Smooth muscle cell (in vitro differentiated cells): ENCODE measurements around the gene ZSCAN10. TPM values are rescaled to one million over a fixed set of nuclear protein-coding genes. Genes with fewer than 3 reads are reported as not detected.

ENCODE experiments used
- DNase-seq: peaks from one replicate; lab custom pipeline; 2025; ENCODE audit not compliant: unreplicated experiment; lab: John Stamatoyannopoulos, UW
- H2AFZ ChIP-seq: fragments of 200-600 bp; sonication (generic); 2 replicates; pipeline ENCODE4 v1.6.0; 2016; ENCODE audit warnings: antibody characterized with exemption, low read depth, mild to moderate bottlenecking
- H3F3A ChIP-seq: fragments of 200-600 bp; sonication (generic); 2 replicates; pipeline ENCODE4 v1.6.0; 2017; ENCODE audit warnings: antibody characterized with exemption, low read depth
- H3K27ac ChIP-seq: fragments of 200-600 bp; sonication (generic); 2 replicates; pipeline ENCODE4 v1.5.1; 2016; ENCODE audit warnings: low read depth, mild to moderate bottlenecking
- H3K27me3 ChIP-seq: fragments of 200-600 bp; sonication (generic); 2 replicates; pipeline ENCODE4 v1.6.1; 2016; ENCODE audit warnings: low read depth, mild to moderate bottlenecking
- H3K36me3 ChIP-seq: fragments of 200-600 bp; sonication (generic); 2 replicates; pipeline ENCODE4 v1.5.1; 2016; ENCODE audit warnings: low read depth
- H3K4me1 ChIP-seq: fragments of 200-600 bp; sonication (generic); 2 replicates; pipeline ENCODE4 v1.5.1; 2016; ENCODE audit warnings: low read depth
- H3K4me2 ChIP-seq: fragments of 200-600 bp; sonication (generic); 2 replicates; pipeline ENCODE4 v1.6.0; 2016; ENCODE audit warnings: mild to moderate bottlenecking
- H3K4me3 ChIP-seq: fragments of 200-600 bp; sonication (generic); 2 replicates; pipeline ENCODE4 v1.5.1; 2016; ENCODE audit warnings: mild to moderate bottlenecking
- H3K79me2 ChIP-seq: fragments of 200-600 bp; sonication (generic); 2 replicates; pipeline ENCODE4 v1.6.0; 2016; ENCODE audit warnings: low read depth, mild to moderate bottlenecking
- H3K9ac ChIP-seq: fragments of 200-600 bp; sonication (generic); 2 replicates; pipeline ENCODE4 v1.6.0; 2016; ENCODE audit warnings: low read depth
- H3K9me3 ChIP-seq: fragments of 200-600 bp; sonication (generic); replicated peaks from 2 replicates; pipeline ENCODE4 v1.5.1; 2016; ENCODE audit warnings: low read depth
- H4K20me1 ChIP-seq: fragments of 200-600 bp; sonication (generic); 2 replicates; pipeline ENCODE4 v1.6.0; 2016; ENCODE audit warnings: low read depth
- CTCF ChIP-seq: fragments of 200-600 bp; sonication (generic); IDR thresholded peaks from 2 replicates; pipeline ENCODE4 v1.5.1; 2017; ENCODE audit warnings: borderline replicate concordance, mild to moderate bottlenecking, antibody characterized with exemption; ENCODE audit not compliant: insufficient read depth, poor library complexity, severe bottlenecking
- WGBS: methylation state at CpG from one replicate; pipeline ENCODE4 v1.1.7; 2016; ENCODE audit warnings: low lambda C conversion rate; 5-methylcytosine and 5-hydroxymethylcytosine counted together
- polyA plus RNA-seq: library from polyadenylated mRNA; unstranded; fragments of >200 nt; fragmentation: Nextera tagmentation; extraction: Ambion mirVana; gene quantifications from 2 replicates; pipeline ENCODE4 v1.2.1, GENCODE V29; 2016
- total RNA-seq: library from RNA; depleted of rRNA; stranded (reverse); fragments of >200 nt; gene quantifications from 2 replicates; pipeline ENCODE4 v1.2.3, GENCODE V29; 2014

Gene ZSCAN10
- total and polyA plus RNA-seq, 2 experiments from 2014 or later: not detected

- DNase-seq: no peak
These were observed 33.2 kb downstream of the ZSCAN10 start for GRCh38 chr16:3065742-3066439.

GRCh38 chr16:3065069-3065741 is 33.9 kb downstream of the ZSCAN10 start, which contains the start of gene IL32:
Gene IL32, plus strand, starts transcription at chr16:3065640. Its CDS starts 172 bp downstream, at chr16:3065812.
- Histone ChIP-seq H3K9me3 (no peaks in the 10 kb centered on the region), H3K79me2 (no peaks in the 10 kb centered on the region), H3K4me3 (no peak within 1 kb of the TSS), H3K27ac (no peak within 1 kb of the TSS), H3K9ac (peak within 1 kb of the TSS; percentile 67), H3K36me3 (no peaks in the 10 kb centered on the region), H3K4me2 (no peak within 1 kb of the TSS), H2AFZ (no peak within 1 kb of the TSS), H4K20me1 (no peaks in the 10 kb centered on the region), H3F3A (peaks cover 8% of the 10 kb centered on the region), H3K27me3 (no peaks in the 10 kb centered on the region), H3K4me1 (no peaks in the 10 kb centered on the region)
- 83% methylated on average over 13 of the region's 13 CpGs for WGBS
- DNase-seq: no peak
- TF ChIP-seq CTCF: no peak

More at GRCh38 chr16:3065742-3066439, 33.2 kb downstream of the ZSCAN10 start:
- H4K20me1 ChIP-seq: no peaks in the 10 kb centered on the region
- 91% methylated on average over 26 of the region's 26 CpGs for WGBS
- no peaks in the 10 kb centered on the region for H3K27me3 ChIP-seq
- H3K4me3 ChIP-seq: no peak overlapping the region
- H3K79me2 ChIP-seq: no peaks in the 10 kb centered on the region
- H2AFZ ChIP-seq: no peak overlapping the region
- TF ChIP-seq CTCF: no peak
- H3K4me1 ChIP-seq: no peaks in the 10 kb centered on the region
- H3K4me2 ChIP-seq: no peak overlapping the region
- H3K36me3 ChIP-seq: no peaks in the 10 kb centered on the region
- peak overlapping the region; percentile 67 for H3K9ac ChIP-seq
- H3K9me3 ChIP-seq: no peaks in the 10 kb centered on the region
- peaks cover under 1% of the 10 kb centered on the region for H3F3A ChIP-seq
- no peak overlapping the region for H3K27ac ChIP-seq

- no peaks in the 10 kb centered on the region for H4K20me1 ChIP-seq
- no peaks in the 10 kb centered on the region for H3K36me3 ChIP-seq
- H3K4me3 ChIP-seq: no peak overlapping the region
- no peaks in the 10 kb centered on the region for H3K79me2 ChIP-seq
- H3K9ac ChIP-seq: no peak overlapping the region
- no peaks in the 10 kb centered on the region for H3K9me3 ChIP-seq
- no peak for DNase-seq
- no peak for TF ChIP-seq CTCF
- H3K4me1 ChIP-seq: peaks cover 3% of the 10 kb centered on the region
- H3K27me3 ChIP-seq: no peaks in the 10 kb centered on the region
- 92% methylated on average over 8 of the region's 8 CpGs for WGBS
- no peak overlapping the region for H3K4me2 ChIP-seq
- no peak overlapping the region for H3K27ac ChIP-seq
- H2AFZ ChIP-seq: no peak overlapping the region
- peaks cover 12% of the 10 kb centered on the region for H3F3A ChIP-seq
These were observed 35.3 kb downstream of the ZSCAN10 start for GRCh38 chr16:3063625-3064386.
